Natural killer cell treated with Interleukin-12 subunit alpha and Interleukin-12 subunit beta and Interleukin-15 and Interleukin-18, amount 100 ng/mL, for 72 hours (primary cell): Measurements from ENCODE around the gene CFP. TPM values are rescaled to one million over a fixed set of nuclear protein-coding genes. Genes with fewer than 3 reads are reported as not detected.
"Not testable (repeated sequence)": the region's sequence is repeated elsewhere in the genome, so short reads cannot be mapped to it uniquely, and the experiment has no call there.

ENCODE experiments used
- ATAC-seq, 2 donors: fragments of 150-1000 bp; cut with Tn5 transposase in 1 of 2; sonication (Bioruptor Pico), chemical (Tn5 transposase) in 1 of 2; 2 replicates each; pipeline ENCODE4 v1.10.0; 2021
- DNase-seq: peaks from one replicate; pipeline ENCODE4 v3.0.0; 2022; ENCODE audit warnings: low spot score
- H3K27ac Mint-ChIP-seq, 2 donors: 1 replicate in 1 of 2; 2 replicates in 1 of 2; pipeline ENCODE4 v1.8.0; 2022; ENCODE audit warnings: mixed read lengths in 2 of 2, mild to moderate bottlenecking in 1 of 2, moderate library complexity in 1 of 2
- H3K27me3 Mint-ChIP-seq, 2 donors: 1 replicate in 1 of 2; 2 replicates in 1 of 2; pipeline ENCODE4 v1.8.0; 2022; ENCODE audit warnings: mixed read lengths in 2 of 2
- H3K36me3 Mint-ChIP-seq: one replicate; pipeline ENCODE4 v1.8.0; 2022; ENCODE audit warnings: mixed read lengths
- H3K4me1 Mint-ChIP-seq, 2 donors: 1 replicate in 1 of 2; 2 replicates in 1 of 2; pipeline ENCODE4 v1.8.0; 2022; ENCODE audit warnings: low read depth in 2 of 2, mixed read lengths in 2 of 2, mild to moderate bottlenecking in 1 of 2
- H3K4me3 Mint-ChIP-seq: one replicate; pipeline ENCODE4 v1.8.0; 2022; ENCODE audit warnings: mixed read lengths
- H3K9me3 Mint-ChIP-seq: 2 replicates; pipeline ENCODE4 v1.8.0; 2022; ENCODE audit warnings: mixed read lengths
- total RNA-seq, 2 donors: library from RNA; stranded (reverse); gene quantifications; one replicate each; pipeline ENCODE4 v1.2.3, GENCODE V29; 2022

Gene CFP
- total RNA-seq = 1 to 10 TPM in 1 of 2 donors, under 1 TPM in 1; 0.71 to 2.3 TPM

DNA sequence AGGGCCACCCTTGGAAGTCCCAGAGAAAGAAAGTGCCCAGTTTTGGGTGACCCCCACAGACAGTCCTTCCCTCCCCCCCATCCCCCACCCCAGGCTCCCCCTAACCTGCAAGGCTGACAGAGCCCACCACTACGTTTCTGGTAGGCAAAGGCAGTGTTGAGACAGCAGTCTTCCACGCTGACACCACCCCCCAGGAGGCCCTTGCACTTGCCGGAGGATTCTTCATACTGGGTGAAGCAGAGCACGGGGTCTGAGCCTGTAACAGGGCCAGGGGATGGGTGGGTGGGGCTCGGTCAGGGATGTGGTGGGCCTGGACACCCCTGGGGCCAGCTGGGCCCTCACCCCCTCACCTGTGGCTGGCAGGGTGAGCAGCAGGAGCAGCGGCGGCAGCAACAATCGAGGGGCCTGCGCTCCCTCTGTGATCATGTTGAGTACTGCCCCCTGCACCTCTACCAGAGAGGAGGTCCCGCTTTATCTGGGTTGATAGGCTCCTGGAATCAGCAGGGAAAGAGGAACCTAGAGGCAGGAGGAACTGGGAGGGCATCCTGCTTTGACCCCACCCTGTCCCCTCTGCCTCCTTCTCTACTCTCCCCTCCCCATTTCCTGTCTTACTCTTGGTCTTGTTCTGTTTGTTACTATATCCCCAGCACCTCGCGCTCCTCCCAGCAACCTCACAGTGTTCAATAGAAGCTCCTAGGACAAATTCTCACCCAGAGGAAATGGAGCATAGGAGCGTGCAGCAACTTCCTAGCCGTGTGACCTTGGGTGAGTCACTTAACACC lies at the start of gene CFP:
Gene CFP, minus strand, starts transcription at position 512 of the 782 bp plus-strand sequence. Its CDS starts 86 bp downstream, at position 426.
- peaks cover 8 to 34% of the 10 kb centered on the region in 2 donors for H3K27me3 Mint-ChIP-seq
- ATAC-seq (no peak), DNase-seq (no peak)
- H3K36me3 Mint-ChIP-seq = no peaks in the 10 kb centered on the region
- peak within 1 kb of the TSS; percentile 32 for H3K4me3 Mint-ChIP-seq
- H3K4me1 Mint-ChIP-seq = peaks cover 5 to 9% of the 10 kb centered on the region in 2 donors
- H3K27ac Mint-ChIP-seq = no peak within 1 kb of the TSS
- H3K9me3 Mint-ChIP-seq = no peaks in the 10 kb centered on the region

DNA sequence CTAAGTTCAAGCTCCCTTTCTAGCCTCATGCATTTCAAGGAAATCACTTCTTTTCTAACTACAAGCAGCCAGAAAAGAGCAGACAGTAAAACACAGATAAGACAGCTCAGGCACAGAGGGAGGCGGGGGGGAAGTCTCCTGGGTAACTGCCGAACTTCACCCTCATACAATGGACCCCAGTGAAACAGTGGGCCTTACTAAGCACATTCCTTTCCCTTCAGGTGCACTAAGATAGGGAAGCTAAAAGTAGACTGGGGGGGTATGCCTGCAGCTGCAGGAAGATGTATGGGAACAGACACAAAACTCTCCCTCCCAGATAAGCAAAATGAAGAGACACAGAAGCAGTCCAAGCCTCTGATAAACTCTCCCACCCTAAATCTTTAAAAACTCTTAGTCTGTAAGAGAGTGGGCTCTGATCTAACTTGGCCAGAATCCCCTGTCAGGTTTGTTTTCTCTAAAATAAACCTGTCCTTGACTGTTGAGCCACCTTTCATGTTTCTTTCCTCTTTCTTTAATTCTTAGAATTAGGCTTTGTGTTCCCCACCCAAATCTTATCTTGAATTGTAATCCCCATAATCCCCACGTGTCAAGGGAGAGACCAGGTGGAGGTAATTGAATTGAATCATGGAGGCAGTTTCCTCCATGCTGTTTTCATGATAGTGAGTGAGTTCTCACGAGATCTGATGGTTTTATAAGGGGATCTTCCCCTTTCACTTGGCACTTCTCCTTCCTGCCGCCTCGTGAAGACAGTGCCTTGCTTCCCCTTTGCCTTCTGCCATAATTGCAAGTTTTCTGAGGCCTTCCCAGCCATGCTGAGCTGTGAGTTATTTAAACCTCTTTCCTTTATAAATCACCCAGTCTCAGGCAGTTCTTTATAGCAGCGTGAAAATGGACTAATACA lies 46.5 kb upstream of the CFP start:
- DNase-seq, H3K4me1 Mint-ChIP-seq, H3K4me3 Mint-ChIP-seq, H3K36me3 Mint-ChIP-seq, ATAC-seq, H3K9me3 Mint-ChIP-seq, H3K27ac Mint-ChIP-seq: not testable (repeated sequence)
- peaks cover 26 to 27% of the 10 kb centered on the region in 2 donors for H3K27me3 Mint-ChIP-seq

DNA sequence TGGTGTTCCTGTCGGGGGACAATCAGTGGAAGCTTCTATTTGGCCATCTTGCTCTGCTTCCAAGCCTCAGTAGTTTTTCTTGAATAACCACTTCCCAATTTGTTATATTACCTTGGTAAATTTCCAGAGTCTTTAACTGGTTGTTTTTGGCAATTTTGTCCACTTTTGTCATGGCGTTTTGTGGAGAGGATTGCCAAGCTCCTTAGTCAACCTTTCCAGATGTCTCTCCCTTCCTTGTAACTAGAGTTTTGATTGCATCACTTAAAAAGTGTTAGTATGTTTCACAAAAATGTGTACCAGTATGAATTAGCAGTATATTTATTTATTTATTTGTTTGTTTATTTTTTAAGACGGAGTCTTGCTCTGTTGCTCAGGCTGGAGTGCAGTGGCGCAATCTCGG lies 45.0 kb upstream of the CFP start:
- no peak overlapping the region for H3K27ac Mint-ChIP-seq
- no peak overlapping the region for H3K4me3 Mint-ChIP-seq
- no peak for DNase-seq
- H3K4me1 Mint-ChIP-seq = peaks cover 0 to 4% of the 10 kb centered on the region in 2 donors
- H3K27me3 Mint-ChIP-seq = peaks cover 21 to 25% of the 10 kb centered on the region in 2 donors
- no peaks in the 10 kb centered on the region for H3K9me3 Mint-ChIP-seq
- ATAC-seq = no peak
- no peaks in the 10 kb centered on the region for H3K36me3 Mint-ChIP-seq

DNA sequence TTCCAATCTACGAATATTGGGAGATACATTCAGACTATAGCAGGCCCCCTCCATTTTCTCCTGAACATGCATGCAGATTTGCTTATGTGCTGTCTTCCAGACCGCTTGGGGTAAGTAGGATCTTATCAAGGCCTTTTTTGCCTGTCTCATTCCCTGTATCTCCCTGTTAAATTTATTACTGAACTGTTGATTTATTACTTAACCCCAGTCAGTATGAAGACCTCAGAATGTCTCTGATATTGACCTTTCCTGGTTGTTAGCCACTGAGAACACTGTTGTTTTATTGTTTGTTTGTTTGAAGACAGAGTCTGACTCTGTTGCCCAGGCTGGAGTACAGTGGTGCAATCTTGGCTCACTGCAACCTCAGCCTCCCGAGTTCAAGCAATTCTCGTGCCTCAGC lies 36.1 kb upstream of the CFP start:
- H3K27ac Mint-ChIP-seq, H3K9me3 Mint-ChIP-seq, H3K4me1 Mint-ChIP-seq, DNase-seq, H3K4me3 Mint-ChIP-seq, H3K36me3 Mint-ChIP-seq, ATAC-seq: not testable (repeated sequence)
- H3K27me3 Mint-ChIP-seq = peaks cover 0 to 13% of the 10 kb centered on the region in 2 donors

DNA sequence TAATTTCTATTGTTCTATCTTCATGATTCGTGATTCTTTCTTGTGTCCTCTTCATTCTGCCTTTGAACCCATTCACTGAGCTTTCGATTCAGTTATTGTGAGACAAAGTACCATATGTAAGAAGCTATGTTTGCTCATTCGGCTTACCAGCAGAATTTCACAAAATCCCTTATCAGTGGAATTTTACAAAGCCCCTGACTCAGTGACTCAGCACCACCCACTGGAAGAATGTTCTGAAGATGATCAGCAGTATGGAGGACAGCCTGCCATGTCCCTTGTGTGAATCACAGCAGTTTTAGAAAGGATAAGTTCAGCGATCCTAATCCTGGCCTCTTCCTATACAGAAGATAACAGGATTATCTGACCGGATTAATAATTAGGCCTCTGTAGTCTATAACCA lies 35.0 kb upstream of the CFP start:
- Mint-ChIP-seq H3K4me1 (peaks cover 4 to 7% of the 10 kb centered on the region in 2 donors), H3K4me3 (no peak overlapping the region), H3K36me3 (no peaks in the 10 kb centered on the region), H3K27ac (no peak overlapping the region), H3K27me3 (peaks cover 0 to 11% of the 10 kb centered on the region in 2 donors), H3K9me3 (no peaks in the 10 kb centered on the region)
- DNase-seq (no peak), ATAC-seq (no peak)

DNA sequence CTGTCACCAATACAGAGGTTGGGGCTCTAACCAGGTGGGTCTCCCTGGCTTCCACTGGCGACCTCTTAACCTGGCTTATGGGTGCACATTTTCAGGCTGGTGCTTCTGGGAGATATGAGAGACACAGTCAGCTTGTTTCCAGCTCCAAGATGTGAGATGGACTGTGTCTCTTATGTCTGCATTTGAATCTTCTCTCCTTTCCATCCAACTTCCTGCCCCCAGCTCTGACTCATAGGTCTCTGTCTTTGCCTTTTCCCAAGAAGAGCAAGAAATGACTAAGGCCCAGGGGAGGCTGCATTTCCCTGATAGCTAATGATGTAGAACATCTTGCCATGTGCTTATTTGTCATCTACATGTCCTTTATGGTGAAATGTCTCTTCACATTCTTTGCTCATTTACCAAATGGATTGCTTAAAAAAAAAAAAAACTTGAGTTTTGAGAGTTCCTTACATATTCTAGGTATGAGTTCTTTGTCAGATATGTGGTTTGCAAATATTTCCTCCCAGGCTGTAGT lies 32.5 kb upstream of the CFP start:
- H3K27ac Mint-ChIP-seq = peak overlapping the region in 1 of 2 donors; percentile 73
- DNase-seq (no peak), ATAC-seq (no peak)
- H3K9me3 Mint-ChIP-seq = no peaks in the 10 kb centered on the region
- no peaks in the 10 kb centered on the region for H3K36me3 Mint-ChIP-seq
- H3K4me1 Mint-ChIP-seq = peaks cover 9 to 13% of the 10 kb centered on the region in 2 donors
- peaks cover 0 to 6% of the 10 kb centered on the region in 2 donors for H3K27me3 Mint-ChIP-seq
- H3K4me3 Mint-ChIP-seq = peak overlapping the region; percentile 47

DNA sequence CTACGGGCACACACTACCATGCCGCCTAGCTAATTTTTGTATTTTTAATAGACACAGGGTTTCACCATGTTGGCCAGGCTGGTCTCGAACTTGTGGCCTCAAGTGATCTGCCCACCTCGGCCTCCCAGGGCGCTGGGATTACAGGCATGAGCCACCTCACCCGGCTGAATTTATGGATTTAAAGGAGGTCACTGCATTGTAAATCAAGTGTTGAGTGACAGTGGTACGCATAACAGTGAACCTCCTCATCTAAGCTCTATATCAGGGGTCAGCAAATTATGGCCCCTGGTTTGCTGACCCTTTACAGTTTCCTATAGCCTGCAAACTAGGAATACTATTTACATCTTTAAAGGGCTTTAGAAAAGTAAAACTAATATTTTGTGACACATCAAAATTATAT lies 31.8 kb upstream of the CFP start:
- peaks cover 0 to 4% of the 10 kb centered on the region in 2 donors for H3K27me3 Mint-ChIP-seq
- no peaks in the 10 kb centered on the region for H3K9me3 Mint-ChIP-seq
- H3K36me3 Mint-ChIP-seq = peaks cover 2% of the 10 kb centered on the region
- DNase-seq (no peak), ATAC-seq (no peak)
- H3K4me1 Mint-ChIP-seq = peaks cover 9 to 14% of the 10 kb centered on the region in 2 donors
- H3K27ac Mint-ChIP-seq = no peak overlapping the region
- H3K4me3 Mint-ChIP-seq = no peak overlapping the region

DNA sequence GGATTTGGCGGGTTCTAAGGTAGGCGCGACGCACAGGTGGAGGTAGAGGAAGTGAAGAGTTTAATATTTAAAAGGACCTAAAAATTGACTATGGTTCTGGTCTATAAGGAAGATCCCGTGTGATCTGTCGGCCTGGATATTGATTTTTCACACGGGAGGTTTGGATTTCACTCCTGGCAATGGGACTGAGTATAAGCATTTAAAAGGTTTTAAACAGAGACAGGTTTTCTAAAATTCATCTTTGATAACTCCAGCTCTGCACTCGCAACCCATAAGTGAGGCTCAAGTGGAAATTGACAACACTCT lies 29.6 kb upstream of the CFP start:
- H3K4me1 Mint-ChIP-seq = peaks cover 13 to 24% of the 10 kb centered on the region in 2 donors
- H3K27me3 Mint-ChIP-seq = no peaks in the 10 kb centered on the region
- no peaks in the 10 kb centered on the region for H3K9me3 Mint-ChIP-seq
- DNase-seq (no peak), ATAC-seq (no peak)
- H3K27ac Mint-ChIP-seq = peak overlapping the region; percentile 96 to 97
- peak overlapping the region; percentile 89 for H3K4me3 Mint-ChIP-seq
- H3K36me3 Mint-ChIP-seq = peaks cover 12% of the 10 kb centered on the region

DNA sequence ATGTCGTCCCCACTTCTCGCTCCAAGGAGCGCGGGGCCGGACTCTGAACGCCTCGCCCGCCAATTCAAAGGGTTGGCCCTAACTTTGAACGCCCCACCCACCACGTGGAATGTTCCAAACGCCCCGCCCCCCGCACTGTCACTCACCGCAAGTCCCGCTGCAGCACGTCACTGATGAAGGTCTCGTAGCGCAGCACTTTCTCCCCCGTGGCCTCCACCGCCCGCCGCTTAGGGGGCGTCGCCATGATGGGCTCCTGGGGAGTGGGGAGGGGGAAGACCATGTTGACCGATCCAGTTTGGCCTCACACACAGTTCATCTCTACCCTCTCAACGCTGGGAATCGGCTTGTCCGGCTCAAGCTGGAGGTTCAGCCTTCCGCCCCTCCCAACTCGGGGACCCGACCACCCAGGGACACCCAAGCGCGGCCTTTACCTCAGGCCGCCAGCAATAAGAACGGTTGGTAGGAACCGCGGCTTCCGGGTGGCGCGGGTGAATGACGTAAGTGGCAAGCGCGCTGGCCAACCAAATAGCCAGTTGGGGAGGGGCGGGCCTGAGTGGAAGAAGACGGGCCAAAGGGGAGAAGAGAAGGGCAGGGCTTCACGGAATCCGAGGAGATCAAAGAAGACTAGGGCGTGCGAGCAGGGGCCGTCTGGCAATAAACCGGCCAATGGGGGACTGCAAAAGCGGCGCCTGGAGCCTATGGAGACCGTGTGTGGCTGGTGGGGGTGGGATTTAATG lies 29.1 kb upstream of the CFP start, which contains the start of gene UXT:
Gene UXT, minus strand, starts transcription at position 497 of the 737 bp plus-strand sequence. Its CDS starts 253 bp downstream, at position 244.
- ATAC-seq (peak; percentile 92 to 94), DNase-seq (peak; percentile 94)
- no peaks in the 10 kb centered on the region for H3K27me3 Mint-ChIP-seq
- H3K4me3 Mint-ChIP-seq = peak within 1 kb of the TSS; percentile 89
- no peaks in the 10 kb centered on the region for H3K9me3 Mint-ChIP-seq
- peaks cover 13 to 24% of the 10 kb centered on the region in 2 donors for H3K4me1 Mint-ChIP-seq
- peaks cover 12% of the 10 kb centered on the region for H3K36me3 Mint-ChIP-seq
- H3K27ac Mint-ChIP-seq = peak within 1 kb of the TSS; percentile 96 to 97

DNA sequence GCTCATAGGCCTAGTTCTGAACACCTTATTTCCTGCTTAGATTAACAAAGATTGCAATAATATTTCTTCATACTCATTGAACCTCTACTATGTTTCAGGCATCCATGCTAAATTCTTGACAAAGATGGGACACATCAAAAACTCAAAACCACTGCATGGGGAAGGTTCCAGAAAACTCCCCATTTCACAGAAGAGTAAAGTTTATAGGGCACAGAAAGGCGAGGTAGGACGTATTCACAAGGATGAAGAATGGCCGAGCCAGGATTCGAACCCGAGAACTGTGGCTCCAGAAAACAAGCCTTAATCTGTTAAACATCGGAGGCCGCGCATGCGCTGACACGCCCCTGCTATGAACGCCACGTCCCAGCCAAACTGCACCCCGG lies 28.6 kb upstream of the CFP start:
- peaks cover 13 to 24% of the 10 kb centered on the region in 2 donors for H3K4me1 Mint-ChIP-seq
- DNase-seq (no peak), ATAC-seq (no peak)
- peak overlapping the region; percentile 89 for H3K4me3 Mint-ChIP-seq
- peaks cover 17% of the 10 kb centered on the region for H3K36me3 Mint-ChIP-seq
- H3K9me3 Mint-ChIP-seq = no peaks in the 10 kb centered on the region
- peak overlapping the region; percentile 96 to 97 for H3K27ac Mint-ChIP-seq
- H3K27me3 Mint-ChIP-seq = no peaks in the 10 kb centered on the region

DNA sequence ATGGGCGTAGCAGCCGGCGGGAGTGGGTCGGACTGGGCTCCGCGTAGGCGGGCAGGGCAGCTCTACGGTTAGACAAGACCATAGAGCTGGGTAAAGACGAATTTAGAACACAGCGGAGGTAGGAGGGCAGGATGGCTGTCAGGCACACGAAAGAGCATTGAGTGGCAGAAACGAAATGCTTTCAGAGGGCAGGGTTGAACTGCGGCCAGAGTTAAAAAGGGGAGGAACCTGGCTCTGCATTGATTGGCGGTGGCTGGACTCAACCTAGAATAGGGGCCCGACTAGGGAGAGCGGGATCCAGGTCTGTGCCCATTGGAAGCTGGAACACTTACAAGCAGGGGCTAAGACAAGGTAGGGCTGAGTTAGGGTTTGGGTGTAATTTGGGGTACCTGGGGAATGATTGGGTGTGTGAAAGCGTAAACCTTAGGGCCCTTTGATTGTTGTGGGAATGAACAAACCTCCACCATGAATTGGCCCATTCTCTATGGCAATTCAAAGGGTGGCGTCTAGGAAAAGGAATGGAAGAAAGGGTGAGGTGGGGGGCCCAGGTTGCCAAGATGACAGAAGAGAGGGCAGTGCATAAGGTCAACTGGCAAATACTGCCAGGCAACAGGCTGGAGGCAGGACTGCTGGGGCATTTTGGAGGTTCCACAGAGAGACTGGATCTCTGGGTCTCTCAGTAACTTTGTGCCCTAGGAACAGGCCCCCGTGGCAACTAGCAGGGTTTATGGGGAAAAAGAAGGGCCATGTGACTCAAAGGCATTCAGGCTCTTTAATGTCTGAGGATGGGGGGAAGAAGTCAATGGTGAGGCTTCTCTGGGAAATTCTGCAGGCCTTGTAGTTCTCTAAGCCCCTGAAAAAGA lies 21.5 kb upstream of the CFP start:
- H3K4me1 Mint-ChIP-seq = peaks cover 31 to 37% of the 10 kb centered on the region in 2 donors
- peaks cover 16% of the 10 kb centered on the region for H3K36me3 Mint-ChIP-seq
- DNase-seq (no peak), ATAC-seq (no peak)
- H3K9me3 Mint-ChIP-seq = no peaks in the 10 kb centered on the region
- peak overlapping the region; percentile 88 to 93 for H3K27ac Mint-ChIP-seq
- peak overlapping the region; percentile 91 for H3K4me3 Mint-ChIP-seq
- peaks cover 0 to 3% of the 10 kb centered on the region in 2 donors for H3K27me3 Mint-ChIP-seq

DNA sequence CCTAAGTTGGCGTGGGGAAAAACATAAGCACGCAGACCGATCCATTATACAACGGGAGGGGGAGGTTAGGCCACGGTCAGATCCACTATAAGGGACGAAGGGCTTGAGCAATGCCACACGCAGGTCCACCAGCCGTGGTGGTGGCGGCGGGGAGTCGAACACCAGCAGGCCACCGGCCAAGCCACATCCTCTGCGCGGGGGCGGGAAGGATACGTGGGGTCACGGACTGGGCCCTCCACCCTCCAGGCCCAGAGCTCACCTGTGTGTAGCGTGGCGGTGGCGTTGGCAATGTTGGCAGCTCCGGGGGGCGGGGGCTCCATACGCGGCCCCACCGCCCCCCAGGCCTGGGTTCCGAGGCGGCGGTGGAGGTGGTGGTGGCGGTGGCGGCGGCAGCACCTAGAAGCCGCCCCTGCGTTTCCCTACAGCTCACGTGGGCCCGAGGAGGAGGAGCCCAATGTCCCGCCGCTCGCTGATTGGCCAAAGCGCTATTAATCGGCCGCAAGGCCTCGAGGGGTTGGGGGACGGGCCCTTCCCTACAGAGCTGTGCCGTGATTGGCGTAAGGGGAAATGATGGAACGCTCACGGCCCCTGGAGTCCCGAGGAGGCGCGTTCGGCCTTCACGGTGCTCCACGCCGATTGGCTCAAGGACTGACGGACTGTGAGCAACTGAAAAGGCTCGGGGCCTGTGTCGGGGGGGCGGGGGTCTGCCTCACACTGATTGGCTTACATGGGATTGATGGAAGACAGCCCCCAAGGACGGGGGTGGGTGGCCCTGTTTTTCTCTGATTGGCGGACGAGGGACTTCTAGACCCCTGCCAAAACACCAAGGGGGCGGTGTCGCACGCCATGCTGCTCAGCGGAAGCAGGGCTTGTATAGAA lies 20.7 kb upstream of the CFP start, which contains the start of gene ELK1:
Gene ELK1, minus strand, starts transcription at position 400 of the 879 bp plus-strand sequence. CDS start 9,122 bp downstream, outside the sequence.
- Mint-ChIP-seq H3K27ac (peak within 1 kb of the TSS; percentile 88 to 93), H3K4me3 (peak within 1 kb of the TSS; percentile 91), H3K27me3 (peaks cover 0 to 3% of the 10 kb centered on the region in 2 donors), H3K36me3 (peaks cover 8% of the 10 kb centered on the region), H3K9me3 (no peaks in the 10 kb centered on the region), H3K4me1 (peaks cover 30 to 31% of the 10 kb centered on the region in 2 donors)
- ATAC-seq (peak; percentile 95 to 97), DNase-seq (peak; percentile 93)
